ENCODE data around the gene KCNJ11.

DNA sequence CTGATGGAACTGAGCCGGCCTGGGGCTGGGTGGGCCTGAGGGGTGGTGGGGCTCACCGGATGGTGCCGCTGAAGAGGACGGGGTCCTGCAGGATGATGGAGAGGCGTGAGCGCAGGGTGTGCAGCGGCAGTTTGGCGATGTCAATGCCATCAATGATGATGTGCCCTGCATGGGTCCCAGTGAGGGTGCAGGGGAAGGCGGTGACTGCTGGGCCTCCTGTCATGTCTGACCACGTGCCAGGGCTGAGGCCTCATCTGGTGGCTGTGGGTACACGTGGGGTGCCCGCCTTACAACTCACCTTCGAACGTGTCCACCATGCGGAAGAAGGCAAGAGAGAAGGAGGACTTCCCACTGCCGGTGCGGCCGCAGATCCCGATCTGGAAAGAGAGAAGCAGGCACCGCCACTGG, 7.1 kb upstream of the KCNJ11 start:
- TF ChIP-seq, protein P1, sequence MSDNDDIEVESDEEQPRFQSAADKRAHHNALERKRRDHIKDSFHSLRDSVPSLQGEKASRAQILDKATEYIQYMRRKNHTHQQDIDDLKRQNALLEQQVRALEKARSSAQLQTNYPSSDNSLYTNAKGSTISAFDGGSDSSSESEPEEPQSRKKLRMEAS (IDR thresholded peaks at IDR 0.05; ENCODE audit: insufficient read depth, insufficient read length), result no peak
- TF ChIP-seq POLR2A (IDR thresholded peaks at IDR 0.05; ENCODE audit: low read depth, low read length) (no peak), POLR2AphosphoS5 (IDR thresholded peaks at IDR 0.05; ENCODE audit: insufficient read depth, low read depth, low read length) (no peak), CTCF (IDR thresholded peaks at IDR 0.05; ENCODE audit: extremely low read depth in 1 of 2, insufficient read depth in 1 of 2, low read depth in 1 of 2, low read length in 2 of 2) (no peak), MYC (IDR thresholded peaks at IDR 0.05; ENCODE audit: low read depth, low read length) (no peak)

Measured in endothelial cell of umbilical vein (primary cell).